Left hindlimb (tissue), 1 donor: Measurements from ENCODE around the gene TPRG1L.

ENCODE experiments used
- DNase-seq: peaks from one replicate; pipeline ENCODE4 v3.0.0-alpha.2; 2018

Gene TPRG1L

DNA sequence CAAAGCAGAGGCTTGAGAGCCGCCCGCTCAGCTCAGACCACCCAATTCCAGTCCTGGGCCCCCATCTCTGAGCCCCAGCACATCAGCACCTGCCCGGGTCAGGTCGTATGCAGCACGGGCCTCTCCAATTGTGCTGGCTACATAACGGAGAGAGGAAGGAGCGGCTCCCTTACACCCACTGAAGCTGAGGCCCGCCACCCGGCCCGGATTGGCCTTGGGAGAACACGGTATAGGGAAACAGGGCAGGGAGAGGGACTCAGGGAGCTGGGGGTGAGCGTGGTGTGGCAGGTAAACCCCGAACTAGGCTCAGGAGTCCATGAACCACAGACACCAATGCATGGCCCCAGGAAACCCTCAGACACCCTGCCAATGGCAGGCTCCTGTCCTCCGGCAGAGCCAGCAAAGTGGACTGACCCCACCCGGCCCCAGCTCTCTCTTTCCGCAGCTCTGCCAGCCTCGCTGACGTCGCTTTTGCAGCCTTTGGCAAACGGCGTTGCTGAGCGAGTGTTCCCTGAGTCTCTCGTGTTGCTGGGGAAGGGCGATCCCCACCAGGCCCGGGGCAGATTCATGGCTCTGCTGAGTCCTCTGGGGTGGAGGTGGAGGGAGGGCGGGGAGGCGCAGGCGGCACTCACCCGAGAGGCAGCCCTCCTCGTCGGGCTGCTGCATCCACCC lies 30.0 kb upstream of the TPRG1L start:
- no peak for DNase-seq

DNA sequence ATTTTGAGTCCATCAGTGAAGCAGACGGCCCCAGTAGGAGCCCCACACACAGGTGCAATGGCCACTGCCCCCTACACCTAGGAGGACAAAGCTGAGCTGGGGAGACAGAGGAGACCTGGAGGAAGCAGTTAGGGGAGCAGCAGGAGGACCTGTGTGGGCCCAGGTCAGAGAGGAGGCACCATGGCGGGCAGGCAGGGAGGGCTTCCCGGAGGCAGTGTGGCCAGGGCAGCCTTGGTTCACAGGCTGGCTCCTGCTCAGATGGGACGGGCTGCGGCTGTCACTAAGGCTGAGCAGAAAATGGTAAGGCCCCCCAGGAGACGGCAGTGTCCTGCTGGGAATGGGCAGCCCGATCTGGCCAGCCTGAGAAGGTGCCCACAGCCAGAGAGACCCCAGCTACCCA lies 28.9 kb upstream of the TPRG1L start:
- no peak for DNase-seq

- no peak for DNase-seq
These were observed 27.9 kb upstream of the TPRG1L start for GRCh38 chr1:3596663-3597598.

GRCh38 chr1:3597599-3597964 lies 27.2 kb upstream of the TPRG1L start:
- no peak for DNase-seq

DNA sequence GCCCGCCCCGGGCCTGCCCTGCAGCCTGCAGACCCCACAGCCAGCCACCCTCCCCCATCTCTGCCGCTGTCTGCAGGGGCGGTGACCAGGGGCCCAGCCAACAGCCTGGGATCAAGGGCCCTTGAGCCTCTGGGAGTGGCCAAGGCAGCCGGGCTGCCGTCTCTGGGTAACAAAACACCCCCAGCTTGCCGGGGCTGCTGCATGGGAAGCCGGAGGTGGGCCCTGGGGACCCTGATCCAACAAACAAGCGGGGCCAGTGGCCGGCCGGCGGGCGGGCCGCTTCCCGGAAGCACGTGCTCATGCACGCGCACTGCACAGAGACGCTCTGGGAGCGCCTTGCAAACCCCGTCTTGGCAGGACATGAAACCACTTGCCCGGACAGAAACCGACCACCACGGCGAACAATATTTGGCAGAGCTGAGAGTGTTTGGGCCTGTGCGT lies 26.7 kb upstream of the TPRG1L start:
- peak; percentile 81 for DNase-seq

DNA sequence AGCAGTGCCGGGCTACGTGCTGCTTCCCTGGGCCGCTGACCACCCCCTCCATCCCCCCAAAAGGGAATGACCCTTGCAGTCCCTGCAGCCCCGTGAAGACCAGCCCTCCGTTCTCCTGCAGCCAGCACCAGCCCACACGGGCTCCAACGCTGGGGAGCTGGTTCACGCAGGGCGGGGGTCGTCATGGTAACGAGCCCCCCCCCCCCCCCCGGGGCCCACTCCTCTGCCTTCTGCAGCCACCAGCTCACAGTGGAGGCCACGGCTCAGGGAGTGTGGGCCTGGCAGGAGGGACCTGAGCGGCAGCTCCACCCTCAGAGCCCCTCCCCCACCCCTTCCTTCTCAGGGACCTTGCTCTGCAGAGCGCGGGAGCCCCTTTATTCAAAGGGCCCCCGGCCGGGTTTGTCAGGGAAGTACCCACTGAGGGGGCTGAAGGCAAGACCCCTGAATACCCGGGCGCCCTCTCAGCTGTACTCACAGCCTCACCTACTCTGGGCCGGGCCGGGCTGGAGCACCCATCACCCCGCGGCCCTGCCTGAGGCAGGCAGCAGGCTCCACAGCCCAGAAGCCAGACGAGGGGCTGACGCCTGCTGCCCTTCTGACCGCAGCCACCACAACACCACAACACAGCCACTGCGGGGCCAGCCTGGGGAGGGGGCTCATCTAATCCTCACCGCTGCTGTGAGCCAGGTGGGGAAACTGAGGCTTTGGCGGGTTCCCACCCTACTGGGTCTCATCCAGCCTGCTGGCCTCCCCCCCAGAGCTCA lies 26.1 kb upstream of the TPRG1L start:
- DNase-seq, result no peak

DNA sequence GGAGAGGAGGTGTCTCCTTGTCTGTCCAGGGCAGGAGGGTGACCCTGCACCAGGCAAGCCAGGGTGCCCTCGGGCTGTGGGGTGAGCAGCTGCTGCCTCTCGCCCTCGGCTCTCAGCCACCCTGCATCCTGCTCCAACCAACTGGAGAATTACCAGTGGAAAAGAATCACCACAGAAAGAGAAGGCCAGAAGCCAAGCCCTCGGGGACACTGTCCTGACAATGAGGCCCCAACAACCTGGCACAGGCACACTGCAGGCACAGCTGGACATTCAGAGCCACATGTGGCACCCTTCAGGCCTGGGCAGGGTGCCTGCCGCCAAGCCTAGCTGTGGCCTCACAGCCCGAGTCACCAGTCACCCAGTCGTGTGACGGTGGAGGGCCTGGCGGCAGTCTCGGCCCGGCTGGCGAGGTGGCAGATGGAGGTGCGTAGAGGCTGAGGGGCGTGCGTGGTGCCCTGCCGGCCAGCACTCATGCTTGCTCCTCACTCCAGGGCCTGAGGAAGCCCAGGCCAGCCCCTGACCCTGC lies 25.5 kb upstream of the TPRG1L start:
- DNase-seq, result no peak

- no peak for DNase-seq
These were observed 25.0 kb upstream of the TPRG1L start for GRCh38 chr1:3599816-3600215.

DNA sequence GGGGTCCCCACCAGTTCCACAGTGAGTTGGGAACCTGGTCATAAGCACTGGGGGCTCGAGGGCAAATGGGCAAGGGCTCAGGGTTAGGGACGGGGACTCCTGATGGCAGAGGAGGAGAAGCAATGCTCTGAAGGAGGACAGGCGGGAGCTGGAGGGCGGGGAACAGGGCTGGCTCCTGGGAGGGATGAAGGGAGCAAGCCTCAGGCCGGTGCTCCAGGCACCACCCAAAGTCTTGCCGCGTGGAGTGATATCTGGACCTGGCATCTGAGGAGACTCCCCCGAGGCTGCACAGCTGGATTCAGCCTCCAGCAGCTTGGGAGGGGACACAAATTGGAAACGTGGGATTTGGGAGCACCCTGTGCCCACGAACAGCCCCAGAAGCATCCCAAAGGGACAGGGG lies 24.5 kb upstream of the TPRG1L start:
- no peak for DNase-seq

DNA sequence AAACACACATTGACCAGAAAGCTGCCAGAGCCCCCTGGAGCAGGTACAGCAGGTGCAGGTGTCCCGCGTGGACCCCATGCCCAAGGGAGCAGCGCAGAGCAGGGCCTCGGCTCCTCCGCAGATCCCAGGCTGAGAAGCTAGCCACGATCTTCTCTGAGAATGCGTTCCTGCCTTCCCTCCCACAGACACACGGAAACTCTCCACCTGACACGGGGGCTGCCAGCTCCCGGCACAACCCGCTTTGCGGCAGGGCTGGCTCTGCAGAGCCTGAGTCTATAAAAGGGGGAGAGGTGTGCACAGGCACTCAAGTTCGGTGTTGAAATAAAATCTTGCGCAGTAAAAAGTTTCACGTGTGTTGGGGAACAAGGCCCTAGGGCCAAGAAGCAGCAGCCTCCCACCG lies 23.1 kb upstream of the TPRG1L start:
- no peak for DNase-seq

GRCh38 chr1:3602375-3602774 lies 22.4 kb upstream of the TPRG1L start:
- no peak for DNase-seq

DNA sequence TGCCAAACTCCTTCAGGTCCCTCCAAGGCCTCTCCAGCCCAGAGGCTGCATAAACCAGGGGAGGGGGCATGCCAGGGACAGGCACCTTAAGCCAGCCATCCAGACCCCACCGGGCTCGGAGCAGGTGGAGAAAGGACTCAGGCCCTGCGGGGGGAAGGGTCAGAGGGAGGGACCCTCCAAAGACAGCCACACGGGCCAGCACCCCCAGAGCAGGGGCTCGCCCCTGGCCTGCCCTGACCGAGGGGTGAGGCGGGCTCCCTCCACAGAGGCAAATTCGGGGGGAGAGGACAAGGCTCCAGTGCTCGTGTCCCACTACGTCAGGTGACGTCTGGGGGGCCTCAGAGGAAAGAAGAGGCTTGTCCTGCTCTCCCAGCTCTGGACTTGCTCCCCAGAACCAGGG lies 21.7 kb upstream of the TPRG1L start:
- DNase-seq, result no peak

GRCh38 chr1:3603571-3604467 lies 21.0 kb upstream of the TPRG1L start:
- DNase-seq, result no peak

GRCh38 chr1:3604468-3604974 lies 20.3 kb upstream of the TPRG1L start:
- DNase-seq, result no peak

DNA sequence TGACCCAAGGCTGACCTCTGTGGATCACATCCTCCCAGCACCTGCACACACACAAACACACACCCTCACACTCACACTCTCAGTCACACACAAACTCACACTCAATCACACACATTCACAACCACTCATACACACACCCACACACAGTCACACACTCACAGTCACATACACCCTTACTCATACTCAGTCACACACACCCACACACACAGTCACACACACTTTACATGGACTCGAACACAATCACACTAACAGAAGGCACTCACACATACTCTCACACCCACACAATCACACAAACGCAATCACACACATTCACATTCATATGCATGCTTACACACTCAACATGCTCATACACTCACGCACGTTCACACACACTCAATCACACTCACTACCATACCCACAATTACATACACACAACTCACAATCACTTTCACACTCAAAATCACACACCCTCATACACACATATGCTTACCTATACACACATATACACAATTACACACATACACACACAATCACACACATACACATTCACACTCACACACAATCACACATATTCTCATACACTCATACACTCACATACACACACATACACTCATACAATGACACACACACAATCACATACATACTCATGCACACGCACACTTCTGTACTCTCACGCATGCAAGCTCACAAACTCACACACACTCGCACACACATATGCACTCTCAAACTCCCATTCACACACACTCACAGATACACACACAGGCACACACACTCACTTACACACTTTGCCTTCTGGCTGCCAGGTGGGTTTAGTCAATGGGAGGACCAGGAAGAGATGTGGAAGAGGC lies 19.6 kb upstream of the TPRG1L start:
- no peak for DNase-seq

GRCh38 chr1:3606779-3607702 lies 17.8 kb upstream of the TPRG1L start:
- no peak for DNase-seq

GRCh38 chr1:3607703-3608065 lies 17.1 kb upstream of the TPRG1L start:
- no peak for DNase-seq

- DNase-seq, result no peak
These were observed 16.7 kb upstream of the TPRG1L start for GRCh38 chr1:3608154-3608553.

GRCh38 chr1:3609016-3609768 lies 15.6 kb upstream of the TPRG1L start:
- DNase-seq, result no peak
